Memory B cell (primary cell): ENCODE results near the gene KAT7.

Experiments used
- ATAC-seq: fragments of 150-1000 bp; cut with Tn5 transposase; 2 replicates; pipeline ENCODE4 v1.10.0; 2021; ENCODE audit warnings: low read depth, mild to moderate bottlenecking, moderate library complexity
- DNase-seq, 2 donors: peaks; one replicate each; pipeline ENCODE4 v3.0.0; 2022; ENCODE audit warnings: low spot score in 2 of 2
- H3K27ac Mint-ChIP-seq: one replicate; pipeline ENCODE4 v1.8.0; 2022; ENCODE audit warnings: mild to moderate bottlenecking, moderate library complexity, mixed read lengths
- H3K27me3 Mint-ChIP-seq: one replicate; pipeline ENCODE4 v1.8.0; 2022; ENCODE audit warnings: mixed read lengths
- H3K36me3 Mint-ChIP-seq: one replicate; pipeline ENCODE4 v1.8.0; 2022; ENCODE audit warnings: mild to moderate bottlenecking, mixed read lengths
- H3K4me1 Mint-ChIP-seq: one replicate; pipeline ENCODE4 v1.8.0; 2022; ENCODE audit warnings: mixed read lengths
- H3K4me3 Mint-ChIP-seq: one replicate; pipeline ENCODE4 v1.8.0; 2022; ENCODE audit warnings: mild to moderate bottlenecking, moderate library complexity, mixed read lengths
- H3K9me3 Mint-ChIP-seq: one replicate; pipeline ENCODE4 v1.8.0; 2022; ENCODE audit warnings: mixed read lengths

KAT7 gene

GRCh38 chr17:49850218-49850610 lies 61.7 kb downstream of the KAT7 start:
- peak overlapping the region; percentile 91 for H3K4me3 Mint-ChIP-seq
- peaks cover 7% of the 10 kb centered on the region for H3K27me3 Mint-ChIP-seq
- no peak for ATAC-seq
- H3K36me3 Mint-ChIP-seq: no peaks in the 10 kb centered on the region
- H3K9me3 Mint-ChIP-seq: no peaks in the 10 kb centered on the region
- DNase-seq: no peak
- H3K27ac Mint-ChIP-seq: no peak overlapping the region
- peaks cover 12% of the 10 kb centered on the region for H3K4me1 Mint-ChIP-seq

- peaks cover 11% of the 10 kb centered on the region for H3K4me1 Mint-ChIP-seq
- peak overlapping the region; percentile 76 for H3K27ac Mint-ChIP-seq
- ATAC-seq: no peak
- peak overlapping the region; percentile 91 for H3K4me3 Mint-ChIP-seq
- H3K9me3 Mint-ChIP-seq: no peaks in the 10 kb centered on the region
- H3K36me3 Mint-ChIP-seq: no peaks in the 10 kb centered on the region
- H3K27me3 Mint-ChIP-seq: peaks cover 10% of the 10 kb centered on the region
- DNase-seq: no peak
Measured at GRCh38 chr17:49850772-49851386, 62.4 kb downstream of the KAT7 start.

- DNase-seq (peak; percentile 43 to 64), ATAC-seq (peak; percentile 70)
- Mint-ChIP-seq H3K36me3 (no peaks in the 10 kb centered on the region), H3K4me3 (peak overlapping the region; percentile 88), H3K4me1 (peaks cover 11% of the 10 kb centered on the region), H3K27ac (peak overlapping the region; percentile 76), H3K27me3 (peaks cover 10% of the 10 kb centered on the region), H3K9me3 (no peaks in the 10 kb centered on the region)
Measured at GRCh38 chr17:49851387-49852291, 63.2 kb downstream of the KAT7 start.

GRCh38 chr17:49853470-49854015 lies 65.1 kb downstream of the KAT7 start:
- ATAC-seq (no peak), DNase-seq (no peak)
- Mint-ChIP-seq H3K9me3 (no peaks in the 10 kb centered on the region), H3K27ac (no peak overlapping the region), H3K4me1 (peaks cover 11% of the 10 kb centered on the region), H3K4me3 (no peak overlapping the region), H3K36me3 (no peaks in the 10 kb centered on the region), H3K27me3 (peaks cover 10% of the 10 kb centered on the region)

DNA sequence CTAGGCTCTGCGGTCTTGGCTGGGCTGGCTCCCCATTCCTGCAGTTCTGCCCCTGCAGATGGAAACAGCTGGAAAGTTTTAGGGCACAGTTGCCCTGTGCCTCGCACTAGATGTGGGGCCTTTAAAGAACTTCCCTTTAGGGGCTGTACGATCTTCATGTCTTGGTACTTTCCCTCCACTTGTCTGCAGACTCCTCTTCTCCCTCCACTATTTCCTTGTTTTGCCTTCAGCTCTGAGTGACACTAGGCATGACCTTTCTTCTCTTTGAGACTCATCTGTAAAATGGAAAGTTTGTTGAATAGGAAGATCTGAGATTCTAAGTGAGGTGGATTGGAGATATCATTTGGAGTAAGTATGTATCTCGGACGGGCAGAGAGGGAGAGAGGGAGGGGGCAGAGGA lies 65.6 kb downstream of the KAT7 start:
- H3K4me1 Mint-ChIP-seq: peaks cover 11% of the 10 kb centered on the region
- no peak for DNase-seq
- no peaks in the 10 kb centered on the region for H3K36me3 Mint-ChIP-seq
- ATAC-seq: no peak
- H3K9me3 Mint-ChIP-seq: no peaks in the 10 kb centered on the region
- no peak overlapping the region for H3K4me3 Mint-ChIP-seq
- peaks cover 10% of the 10 kb centered on the region for H3K27me3 Mint-ChIP-seq
- no peak overlapping the region for H3K27ac Mint-ChIP-seq

GRCh38 chr17:49858796-49859195 lies 70.3 kb downstream of the KAT7 start:
- Mint-ChIP-seq H3K9me3 (no peaks in the 10 kb centered on the region), H3K27ac (no peak overlapping the region), H3K4me3 (no peak overlapping the region), H3K4me1 (peaks cover 3% of the 10 kb centered on the region), H3K36me3 (no peaks in the 10 kb centered on the region), H3K27me3 (peaks cover 14% of the 10 kb centered on the region)
- ATAC-seq: no peak
- no peak for DNase-seq

- Mint-ChIP-seq H3K4me1 (peaks cover 3% of the 10 kb centered on the region), H3K27me3 (peaks cover 15% of the 10 kb centered on the region), H3K36me3 (no peaks in the 10 kb centered on the region), H3K27ac (no peak overlapping the region), H3K9me3 (no peaks in the 10 kb centered on the region), H3K4me3 (no peak overlapping the region)
- no peak for DNase-seq
- peak; percentile 14 for ATAC-seq
Measured at GRCh38 chr17:49859991-49860953, 71.8 kb downstream of the KAT7 start.

DNA sequence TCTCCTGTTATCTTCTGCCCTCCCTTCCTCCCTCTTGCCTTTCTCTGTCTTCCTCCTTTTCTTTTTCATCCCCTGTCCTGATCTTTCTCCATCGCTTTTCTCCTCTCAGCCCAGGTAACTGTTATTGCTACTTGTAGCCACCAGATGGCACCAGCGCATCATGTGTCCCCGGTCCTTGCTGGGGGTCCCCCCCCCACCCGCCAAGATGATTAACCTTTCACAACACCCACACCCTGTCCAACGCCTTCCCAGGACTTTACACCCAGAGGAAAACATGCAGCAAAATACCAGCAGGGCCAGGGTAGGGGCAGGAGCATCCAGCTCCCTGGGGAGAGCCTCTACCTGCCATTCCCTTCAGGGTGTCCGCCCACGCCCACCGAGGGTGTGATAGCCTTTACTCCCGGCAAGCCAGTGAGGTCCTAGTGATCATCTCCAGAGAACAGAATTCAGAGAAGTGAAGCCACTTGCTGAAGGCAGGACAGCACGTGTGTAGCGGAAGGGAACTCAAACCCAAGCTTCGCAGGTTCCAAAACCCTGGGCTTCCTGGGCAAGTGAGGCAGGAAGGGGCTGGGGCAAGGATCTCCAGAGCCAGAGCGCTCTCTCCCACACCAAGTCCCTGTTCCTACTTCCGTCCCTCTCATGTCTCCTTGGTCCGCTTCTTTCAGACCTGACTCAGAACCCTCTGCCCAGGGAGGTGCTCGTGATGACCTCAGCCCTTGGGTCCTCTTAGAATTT lies 72.8 kb downstream of the KAT7 start:
- H3K4me1 Mint-ChIP-seq: peaks cover 3% of the 10 kb centered on the region
- no peaks in the 10 kb centered on the region for H3K9me3 Mint-ChIP-seq
- H3K4me3 Mint-ChIP-seq: no peak overlapping the region
- no peaks in the 10 kb centered on the region for H3K36me3 Mint-ChIP-seq
- no peak overlapping the region for H3K27ac Mint-ChIP-seq
- DNase-seq: peak; percentile 48
- ATAC-seq: peak; percentile 69
- peaks cover 12% of the 10 kb centered on the region for H3K27me3 Mint-ChIP-seq

DNA sequence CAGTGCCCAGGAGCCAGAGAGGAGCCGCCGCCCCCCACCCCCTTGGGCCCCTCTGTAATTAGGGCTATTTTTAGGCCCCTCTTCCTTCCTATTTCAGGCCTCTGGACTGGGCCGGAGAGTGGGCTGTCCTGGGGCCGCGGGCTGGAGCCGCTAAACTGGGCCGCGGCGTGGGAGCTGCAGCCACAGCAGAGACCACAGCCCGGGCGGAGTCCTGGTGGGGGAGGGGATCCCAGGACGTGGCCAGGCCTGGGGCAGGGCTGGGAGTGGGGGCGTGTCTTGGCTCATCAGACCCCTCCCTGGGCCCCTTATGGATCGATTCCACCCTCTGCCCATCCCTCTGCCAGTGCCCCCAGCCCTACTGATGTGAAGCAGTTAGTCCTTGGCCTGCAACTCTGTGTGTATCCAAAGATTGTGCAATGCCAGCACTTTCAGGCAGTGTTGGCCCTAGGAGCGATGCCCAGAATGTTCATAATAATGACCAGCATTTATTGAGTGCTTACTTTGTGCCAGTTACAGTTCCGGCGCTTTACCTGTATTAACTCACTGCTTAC lies 74.4 kb downstream of the KAT7 start:
- Mint-ChIP-seq H3K27ac (no peak overlapping the region), H3K4me1 (peaks cover 3% of the 10 kb centered on the region), H3K27me3 (peaks cover 17% of the 10 kb centered on the region), H3K36me3 (no peaks in the 10 kb centered on the region), H3K9me3 (no peaks in the 10 kb centered on the region), H3K4me3 (no peak overlapping the region)
- ATAC-seq: no peak
- no peak for DNase-seq

- DNase-seq (no peak), ATAC-seq (no peak)
- Mint-ChIP-seq H3K9me3 (no peaks in the 10 kb centered on the region), H3K27me3 (peaks cover 28% of the 10 kb centered on the region), H3K4me1 (peaks cover 2% of the 10 kb centered on the region), H3K27ac (no peak overlapping the region), H3K4me3 (no peak overlapping the region), H3K36me3 (no peaks in the 10 kb centered on the region)
Measured at GRCh38 chr17:49866019-49866380, 77.5 kb downstream of the KAT7 start.

DNA sequence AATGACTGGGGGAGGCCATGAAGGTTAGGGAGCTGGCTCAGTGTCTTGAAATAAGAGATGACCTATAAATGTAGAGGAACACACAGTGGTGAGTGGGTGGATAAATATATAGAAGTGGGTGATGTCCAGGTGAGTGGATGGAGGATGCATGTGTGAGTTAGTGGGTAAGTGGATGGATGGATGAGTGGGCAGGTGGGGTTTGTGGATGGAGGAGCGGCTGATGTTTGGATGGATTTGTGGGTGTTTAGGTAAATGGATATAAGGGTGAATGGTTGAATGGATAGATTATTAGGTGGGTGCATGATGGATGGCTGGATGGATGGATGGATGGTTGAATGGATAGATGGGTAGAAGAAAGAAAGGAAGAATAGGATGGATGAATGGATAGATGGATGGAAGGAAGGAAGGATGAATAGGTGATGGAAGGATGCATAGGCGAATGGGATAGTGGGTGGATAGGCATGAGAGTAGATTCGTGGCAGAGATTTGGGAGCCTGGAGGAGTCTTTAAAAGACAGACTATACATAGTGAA lies 78.5 kb downstream of the KAT7 start:
- peaks cover 26% of the 10 kb centered on the region for H3K27me3 Mint-ChIP-seq
- H3K27ac Mint-ChIP-seq: no peak overlapping the region
- no peak for ATAC-seq
- H3K9me3 Mint-ChIP-seq: no peaks in the 10 kb centered on the region
- H3K36me3 Mint-ChIP-seq: no peaks in the 10 kb centered on the region
- DNase-seq: no peak
- no peak overlapping the region for H3K4me3 Mint-ChIP-seq
- H3K4me1 Mint-ChIP-seq: no peaks in the 10 kb centered on the region

DNA sequence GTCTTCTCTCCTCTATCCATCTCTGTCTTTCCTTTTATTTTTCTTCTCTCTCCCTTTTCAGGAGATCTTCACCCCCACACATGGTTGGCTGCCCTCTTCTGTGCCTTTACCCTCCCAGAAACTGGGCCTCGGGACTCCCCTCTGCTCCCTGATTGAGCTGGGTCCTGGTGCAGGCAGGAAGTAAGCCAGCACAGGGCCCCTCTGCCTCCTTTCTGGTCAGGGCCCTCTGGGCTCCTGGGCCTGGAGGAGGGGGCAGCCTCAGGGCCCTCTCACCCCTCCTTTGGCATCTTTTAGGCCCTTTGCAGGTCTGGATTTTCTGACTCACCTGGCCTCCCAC lies 80.5 kb downstream of the KAT7 start:
- Mint-ChIP-seq H3K36me3 (no peaks in the 10 kb centered on the region), H3K4me3 (no peak overlapping the region), H3K27ac (no peak overlapping the region), H3K27me3 (peaks cover 26% of the 10 kb centered on the region), H3K9me3 (no peaks in the 10 kb centered on the region), H3K4me1 (no peaks in the 10 kb centered on the region)
- ATAC-seq (no peak), DNase-seq (no peak)

DNA sequence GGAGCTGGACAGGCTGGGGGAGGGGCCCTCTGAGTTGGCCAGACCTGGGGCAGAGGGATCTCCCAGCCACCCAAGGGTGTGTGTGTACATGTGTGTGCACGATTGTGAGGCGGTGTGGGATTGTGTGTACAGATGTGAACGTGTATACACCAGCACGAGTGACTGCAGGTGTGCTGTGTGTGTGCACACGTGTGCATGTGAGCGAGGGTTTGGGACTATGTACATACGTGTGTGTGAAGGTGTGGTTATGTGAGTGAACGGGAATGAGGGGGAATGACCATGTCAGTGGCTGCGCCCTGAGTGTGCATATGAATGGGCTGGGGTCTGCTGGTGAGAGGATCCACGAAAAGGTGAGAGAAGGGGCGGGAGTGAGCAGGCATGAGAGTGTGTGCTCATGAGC lies 81.8 kb downstream of the KAT7 start:
- H3K9me3 Mint-ChIP-seq: no peaks in the 10 kb centered on the region
- no peak overlapping the region for H3K27ac Mint-ChIP-seq
- H3K36me3 Mint-ChIP-seq: no peaks in the 10 kb centered on the region
- no peaks in the 10 kb centered on the region for H3K4me1 Mint-ChIP-seq
- DNase-seq: no peak
- H3K4me3 Mint-ChIP-seq: no peak overlapping the region
- peaks cover 27% of the 10 kb centered on the region for H3K27me3 Mint-ChIP-seq
- ATAC-seq: no peak
